Measurements from ENCODE around the gene TSHZ2.
"Not testable (repeated sequence)": the region's sequence is repeated elsewhere in the genome, so short reads cannot be mapped to it uniquely, and the experiment has no call there.

The TSHZ2 gene

DNA sequence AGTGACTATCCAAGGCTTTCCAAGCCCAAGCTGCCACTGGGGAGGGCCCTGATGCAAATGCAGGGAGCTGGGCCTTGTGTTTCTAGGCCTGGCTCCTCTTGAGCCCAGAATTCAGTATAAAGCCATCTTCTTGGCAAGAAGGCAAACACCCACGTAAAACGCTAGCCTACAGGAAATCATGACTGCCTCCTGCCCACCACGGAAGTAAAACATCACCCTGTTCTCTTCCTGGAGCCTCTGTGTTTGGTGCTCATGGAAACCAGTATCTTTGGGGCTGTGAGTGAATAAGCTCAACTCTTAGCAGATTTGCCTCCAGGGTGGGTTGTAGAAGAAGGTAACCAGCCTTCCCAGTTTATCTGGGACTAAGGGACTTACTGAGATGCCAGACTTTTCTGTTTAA is 350.5 kb downstream of the TSHZ2 start:
- ChIA-PET CTCF (no interaction called here), POLR2A (no interaction called here)
- TF ChIP-seq, protein P1, sequence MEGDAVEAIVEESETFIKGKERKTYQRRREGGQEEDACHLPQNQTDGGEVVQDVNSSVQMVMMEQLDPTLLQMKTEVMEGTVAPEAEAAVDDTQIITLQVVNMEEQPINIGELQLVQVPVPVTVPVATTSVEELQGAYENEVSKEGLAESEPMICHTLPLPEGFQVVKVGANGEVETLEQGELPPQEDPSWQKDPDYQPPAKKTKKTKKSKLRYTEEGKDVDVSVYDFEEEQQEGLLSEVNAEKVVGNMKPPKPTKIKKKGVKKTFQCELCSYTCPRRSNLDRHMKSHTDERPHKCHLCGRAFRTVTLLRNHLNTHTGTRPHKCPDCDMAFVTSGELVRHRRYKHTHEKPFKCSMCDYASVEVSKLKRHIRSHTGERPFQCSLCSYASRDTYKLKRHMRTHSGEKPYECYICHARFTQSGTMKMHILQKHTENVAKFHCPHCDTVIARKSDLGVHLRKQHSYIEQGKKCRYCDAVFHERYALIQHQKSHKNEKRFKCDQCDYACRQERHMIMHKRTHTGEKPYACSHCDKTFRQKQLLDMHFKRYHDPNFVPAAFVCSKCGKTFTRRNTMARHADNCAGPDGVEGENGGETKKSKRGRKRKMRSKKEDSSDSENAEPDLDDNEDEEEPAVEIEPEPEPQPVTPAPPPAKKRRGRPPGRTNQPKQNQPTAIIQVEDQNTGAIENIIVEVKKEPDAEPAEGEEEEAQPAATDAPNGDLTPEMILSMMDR (IDR thresholded peaks at IDR 0.05; ENCODE audit: control extremely low read depth, extremely low read depth, low read depth, missing control alignments), result no peak
- DNase-seq (ENCODE audit: extremely low spot score), result no peak

DNA sequence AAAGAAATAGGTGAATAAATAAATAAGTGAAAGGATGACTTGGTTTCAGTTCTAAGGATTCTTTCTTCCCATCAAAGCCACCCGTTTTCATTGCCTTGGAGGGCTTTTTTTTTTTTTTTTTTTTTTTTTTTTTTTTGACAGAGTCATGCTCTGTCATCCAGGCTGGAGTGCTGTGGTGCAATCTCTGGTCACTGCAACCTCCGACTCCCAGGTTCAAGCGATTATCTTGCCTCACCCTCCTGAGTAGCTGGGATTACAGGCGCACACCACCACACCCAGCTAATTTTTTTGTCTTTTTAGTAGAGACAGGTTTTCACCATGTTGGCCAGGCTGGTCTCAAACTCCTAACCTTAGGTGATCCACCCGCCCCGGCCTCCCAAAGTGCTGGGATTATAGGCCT is 351.3 kb downstream of the TSHZ2 start:
- POLR2A ChIA-PET; CTCF ChIA-PET; DNase-seq (ENCODE audit: extremely low spot score): not testable (repeated sequence)

DNA sequence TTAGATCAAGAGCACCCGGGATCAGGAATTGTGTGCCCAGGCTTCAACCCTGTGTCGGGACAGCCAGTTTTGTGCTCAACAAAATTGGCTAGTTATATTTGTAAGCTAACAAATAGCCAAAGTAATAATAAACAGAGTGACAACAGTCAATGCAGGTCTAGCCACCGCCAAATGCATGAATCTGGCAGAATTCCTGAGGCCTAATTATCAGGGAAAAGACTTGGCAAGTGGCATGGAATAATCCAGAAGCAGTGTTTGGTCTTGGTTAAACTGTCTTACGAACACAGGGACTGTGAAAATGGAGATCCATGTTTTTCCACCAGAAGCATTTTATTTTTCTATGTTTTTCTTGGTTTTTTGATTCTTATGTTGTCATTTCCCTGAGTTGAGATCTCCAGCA is 352.7 kb downstream of the TSHZ2 start:
- DNase-seq (ENCODE audit: extremely low spot score), result no peak
- ChIA-PET POLR2A (no interaction called here), CTCF (interaction anchor here (1.5 kb wide), 1 partner anchor 12 kb away, joined by 5 read pairs; no protein-coding TSS in a partner anchor)
- TF ChIP-seq, protein P1 (IDR thresholded peaks at IDR 0.05; ENCODE audit: control extremely low read depth, extremely low read depth, low read depth, missing control alignments), result no peak

DNA sequence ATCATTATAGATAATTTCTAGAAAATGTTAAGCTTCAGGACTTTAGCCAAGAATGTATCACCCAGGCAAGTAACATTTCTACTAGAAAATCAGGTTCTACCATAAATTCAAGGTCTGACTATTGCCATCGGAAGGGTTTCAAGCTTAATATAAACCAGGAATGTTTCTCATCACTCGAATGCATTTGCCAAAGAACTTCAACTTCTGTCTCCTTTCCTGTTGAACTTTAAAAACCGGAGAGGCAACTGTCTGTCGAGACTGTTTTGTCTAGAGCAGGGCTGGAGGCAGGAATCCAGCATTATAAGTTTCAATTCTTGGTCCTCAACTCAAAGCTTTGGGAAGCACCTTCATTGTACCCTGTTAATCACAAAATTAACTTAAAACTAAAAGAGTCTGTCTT is 356.8 kb downstream of the TSHZ2 start:
- TF ChIP-seq, protein P1 (IDR thresholded peaks at IDR 0.05; ENCODE audit: control extremely low read depth, extremely low read depth, low read depth, missing control alignments), result no peak
- ChIA-PET POLR2A (no interaction called here), CTCF (no interaction called here)

DNA sequence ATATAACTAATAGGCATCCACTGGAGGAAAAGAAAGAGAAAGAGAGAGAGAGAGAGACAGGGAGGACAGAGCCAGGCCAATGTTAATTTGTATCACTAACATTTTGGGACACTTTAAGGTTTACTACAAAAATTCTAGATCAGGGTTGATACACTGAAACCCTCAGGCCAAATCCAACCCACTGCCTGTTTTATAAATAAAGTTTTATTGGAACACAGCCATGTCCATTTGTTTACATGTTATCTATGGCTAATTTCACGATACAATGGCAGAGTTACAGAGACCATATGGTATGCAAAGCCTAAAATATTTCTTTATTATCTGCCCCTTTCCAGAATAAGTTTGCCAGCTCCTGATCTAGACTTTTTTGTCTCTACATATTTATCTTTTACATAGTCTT is 357.6 kb downstream of the TSHZ2 start:
- ChIA-PET POLR2A (no interaction called here), CTCF (no interaction called here)
- TF ChIP-seq, protein P1 (IDR thresholded peaks at IDR 0.05; ENCODE audit: control extremely low read depth, extremely low read depth, low read depth, missing control alignments), result no peak
- DNase-seq (ENCODE audit: extremely low spot score), result no peak

More for the DNA sequence above, 356.8 kb downstream of the TSHZ2 start:
- DNase-seq (ENCODE audit: extremely low spot score), result no peak

DNA sequence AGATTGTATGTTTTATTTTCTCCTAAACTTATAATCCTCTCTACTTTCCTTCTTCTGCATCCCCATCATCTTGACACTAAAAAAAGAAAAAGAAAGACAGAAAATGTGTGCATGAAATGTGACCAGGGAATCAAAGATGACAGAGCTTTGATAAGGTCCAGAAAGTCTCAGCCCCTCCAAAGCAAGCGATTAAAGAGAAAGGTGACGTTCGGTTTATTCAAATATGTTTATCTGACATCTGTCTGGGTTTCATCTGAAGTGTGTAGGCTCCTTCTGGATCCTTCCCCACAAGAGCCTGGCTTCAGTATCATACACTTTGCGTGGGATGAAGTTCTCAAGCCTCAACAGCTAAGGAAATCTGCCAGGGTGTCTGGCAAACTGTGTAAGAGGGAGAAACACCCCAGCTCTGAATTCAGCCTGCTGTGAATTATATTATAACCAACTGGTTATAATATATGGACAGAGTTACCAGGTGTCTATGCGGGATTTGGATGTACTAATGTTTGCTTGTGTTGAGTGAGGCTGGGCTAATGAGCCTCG is 358.5 kb downstream of the TSHZ2 start:
- POLR2A ChIA-PET, result no interaction called here
- TF ChIP-seq, protein P1 (IDR thresholded peaks at IDR 0.05; ENCODE audit: control extremely low read depth, extremely low read depth, low read depth, missing control alignments), result no peak
- no peak for DNase-seq (ENCODE audit: extremely low spot score)
- CTCF ChIA-PET, result no interaction called here

DNA sequence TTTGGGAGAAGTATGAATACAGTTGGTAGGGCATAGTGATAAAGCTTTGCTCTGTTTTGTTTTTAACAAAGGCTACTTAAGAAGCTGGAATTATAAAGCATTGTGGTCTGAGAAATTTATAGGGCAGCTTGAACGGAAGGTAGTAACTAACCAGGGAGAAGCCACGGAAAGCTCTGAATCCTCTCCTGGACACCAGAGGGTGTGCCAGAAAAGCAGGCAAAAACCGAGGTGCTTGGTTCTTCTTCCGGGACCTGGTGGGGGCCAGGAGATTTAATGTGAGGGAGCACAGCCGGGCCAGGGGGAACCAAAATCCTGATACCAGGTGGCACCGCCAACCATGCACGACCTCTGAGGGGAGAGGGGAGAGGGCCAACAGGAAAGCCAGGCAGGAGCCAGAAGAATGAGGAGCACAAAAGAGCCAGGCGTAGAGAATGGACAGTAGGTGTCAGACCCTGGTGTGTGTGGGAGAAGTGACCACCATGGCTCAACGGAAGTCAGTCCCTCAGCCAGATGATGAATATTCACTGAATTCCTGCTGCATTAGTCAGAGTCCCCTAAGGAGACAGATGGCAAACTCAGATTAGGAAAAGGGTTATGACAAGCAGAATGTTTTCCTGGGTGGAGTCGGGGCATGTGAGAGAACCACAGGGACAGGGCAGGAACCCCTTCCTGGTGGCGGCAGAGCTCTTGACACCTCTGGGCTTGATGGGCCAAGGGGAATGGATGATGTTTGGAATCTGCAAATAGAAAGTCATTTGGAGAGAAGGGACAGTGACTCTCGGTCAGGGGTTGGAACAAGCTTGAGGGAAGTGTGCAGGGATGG is 359.2 kb downstream of the TSHZ2 start:
- ChIA-PET CTCF (no interaction called here), POLR2A (no interaction called here)
- no peak for DNase-seq (ENCODE audit: extremely low spot score)
- TF ChIP-seq, protein P1 (IDR thresholded peaks at IDR 0.05; ENCODE audit: control extremely low read depth, extremely low read depth, low read depth, missing control alignments), result no peak
